Esophagus muscularis mucosa (tissue), 4 donors: Measurements from ENCODE around the gene NEU1.

Source experiments
- CTCF ChIP-seq, 3 experiments: fragments of 200-600 bp in 2 of 3; fragments of 450-650 bp in 1 of 3; sonication (generic) in 2 of 3; IDR thresholded peaks; one replicate each; pipeline ENCODE4 v1.5.1; 2017 to 2019; ENCODE audit warnings: antibody characterized with exemption in 3 of 3, mild to moderate bottlenecking in 2 of 3, moderate library complexity in 1 of 3
- EP300 ChIP-seq: sonication (generic); formaldehyde crosslinking; IDR thresholded peaks from one replicate; pipeline ENCODE4 v1.6.1; 2017; ENCODE audit warnings: antibody characterized with exemption
- POLR2A ChIP-seq: fragments of 450-650 bp; IDR thresholded peaks from one replicate; pipeline ENCODE4 v1.6.1; 2017; ENCODE audit warnings: antibody characterized with exemption, moderate library complexity, mild to moderate bottlenecking, low read depth

- TF ChIP-seq CTCF (IDR thresholded peaks at IDR 0.05) (no peak), EP300 (no peak), POLR2A (no peak)
These were observed 35.9 kb upstream of the NEU1 start for GRCh38 chr6:31898383-31899011.
